Kidney (tissue), 14 donors: ENCODE measurements around the gene PHF2. TPM values are rescaled to one million over a fixed set of nuclear protein-coding genes. Genes with fewer than 3 reads are reported as not detected.

Source experiments
- DNase-seq, 5 donors: peaks; one replicate each; pipeline ENCODE4 v3.0.0-alpha.2; 2013 to 2020
- FAIRE-seq: peaks from 2 replicates; lab custom pipeline; 2012; peaks lifted over from hg19 to GRCh38; lab: Jason Lieb, UNC
- H3K27ac ChIP-seq, 2 donors: one replicate each; pipeline ENCODE4 v1.7.0; 2013; ENCODE audit warnings: low read depth in 2 of 2, low read length in 2 of 2, inconsistent platforms in 1 of 2
- H3K27me3 ChIP-seq: one replicate; pipeline ENCODE4 v1.7.1; 2013; ENCODE audit warnings: low read length, inconsistent platforms; ENCODE audit not compliant: control insufficient read depth, insufficient read depth
- H3K36me3 ChIP-seq, 3 donors: one replicate each; pipeline versions ENCODE4 v1.7.0 to v1.7.1; 2013; ENCODE audit warnings: low read length in 3 of 3, control low read depth in 1 of 3, inconsistent platforms in 1 of 3; ENCODE audit not compliant: insufficient read depth in 3 of 3, control insufficient read depth in 2 of 3
- H3K4me1 ChIP-seq, 3 donors: one replicate each; pipeline versions ENCODE4 v1.7.0 to v1.7.1; 2013; ENCODE audit warnings: low read length in 3 of 3, inconsistent platforms in 1 of 3, low read depth in 1 of 3; ENCODE audit not compliant: control insufficient read depth in 2 of 3, insufficient read depth in 2 of 3
- H3K4me3 ChIP-seq, 3 donors: one replicate each; pipeline versions ENCODE4 v1.7.0 to v1.8.1; 2013; ENCODE audit warnings: low read length in 3 of 3, control low read depth in 1 of 3, inconsistent platforms in 1 of 3
- H3K9ac ChIP-seq, 3 donors: one replicate each; pipeline versions ENCODE4 v1.7.0 to v1.7.1; 2013; ENCODE audit warnings: low read length in 3 of 3, control low read depth in 1 of 3, inconsistent platforms in 1 of 3
- H3K9me3 ChIP-seq, 3 donors: one replicate each; pipeline versions ENCODE4 v1.7.0 to v1.7.1; 2013; ENCODE audit warnings: low read length in 3 of 3, control low read depth in 1 of 3, inconsistent platforms in 1 of 3; ENCODE audit not compliant: control insufficient read depth in 2 of 3, insufficient read depth in 1 of 3
- CTCF ChIP-seq: IDR thresholded peaks from 3 replicates; pipeline ENCODE4 v1.5.1; 2012; ENCODE audit warnings: mild to moderate bottlenecking, moderate library complexity, borderline replicate concordance; ENCODE audit not compliant: insufficient read depth; ENCODE audit errors: extremely low read depth
- intact Hi-C: fragments of 100-400 bp; cut with DNase I; formaldehyde crosslinking; loops from one replicate; pipeline ENCODE4 v1.11.1; 2022
- polyA plus RNA-seq: library from polyadenylated mRNA; stranded (reverse); fragments of 350-450 nt; fragmentation: Illumina TruSeq; extraction: RNeasy Lipid Tissue Mini Kit (QIAGEN cat#74804); gene quantifications from one replicate; pipeline ENCODE4 v1.2.3, GENCODE V29; 2014; ENCODE audit warnings: low read depth, low replicate concordance; ENCODE audit not compliant: insufficient read depth
- total RNA-seq: library from RNA; stranded (reverse); fragmentation: NEBNext Ultra II Directional; extraction: Animal tissue kit (Norgen Biotek cat#: 25700); gene quantifications from one replicate; pipeline ENCODE4 v1.2.1, GENCODE V29; 2021
- donor health status: control.
- donor health status: control.
- donor health status: control.
- donor health status: control.
- donor health status: control.
- donor health status: DM: yes; HTN: yes; CAD: no.
- donor health status: Normal renal cell carcinoma (clear cell type).

The PHF2 gene
- total and polyA plus RNA-seq, 2 donors from 2014 or later = 10.2 to 30.7 TPM

- H3K4me3 ChIP-seq = peak overlapping the region; percentile 56 to 73 (median 57)
- intact Hi-C loops = no loop called here
- FAIRE-seq = no peak
Measured at GRCh38 chr9:93567271-93567959, 9.0 kb upstream of the PHF2 start.

GRCh38 chr9:93568169-93568568 lies 8.2 kb upstream of the PHF2 start:
- intact Hi-C loops = no loop called here
- Histone ChIP-seq H3K9ac (no peak overlapping the region), H3K9me3 (no peaks in the 10 kb centered on the region), H3K4me1 (peaks cover 0 to 10% (median 9%) of the 10 kb centered on the region in 3 donors), H3K27me3 (no peaks in the 10 kb centered on the region), H3K27ac (no peak overlapping the region), H3K36me3 (peaks cover 2 to 12% (median 8%) of the 10 kb centered on the region in 3 donors), H3K4me3 (no peak overlapping the region)
- no peak for TF ChIP-seq CTCF
- no peak for FAIRE-seq
- DNase-seq = peak in 1 of 5 donors; percentile 37

More at GRCh38 chr9:93567271-93567959, 9.0 kb upstream of the PHF2 start:
- TF ChIP-seq CTCF = no peak
- Histone ChIP-seq H3K36me3 (peaks cover 3 to 19% (median 11%) of the 10 kb centered on the region in 3 donors), H3K9ac (peak overlapping the region in 2 of 3 donors; percentile 25 to 86), H3K9me3 (no peaks in the 10 kb centered on the region), H3K4me1 (peaks cover 0 to 10% (median 9%) of the 10 kb centered on the region in 3 donors), H3K27me3 (no peaks in the 10 kb centered on the region), H3K27ac (peak overlapping the region; percentile 80 to 88)
- peak in 3 of 5 donors; percentile 29 to 71 (median 50) for DNase-seq

- Histone ChIP-seq H3K27ac (no peak overlapping the region), H3K4me3 (no peak overlapping the region), H3K9me3 (no peaks in the 10 kb centered on the region), H3K9ac (no peak overlapping the region), H3K27me3 (no peaks in the 10 kb centered on the region), H3K36me3 (no peaks in the 10 kb centered on the region), H3K4me1 (peaks cover 0 to 14% (median 13%) of the 10 kb centered on the region in 3 donors)
- FAIRE-seq (no peak), DNase-seq (peak in 1 of 5 donors; percentile 19)
- no peak for TF ChIP-seq CTCF
- intact Hi-C loops = no loop called here
Measured at GRCh38 chr9:93569621-93570174, 6.7 kb upstream of the PHF2 start.
